Mesendoderm (in vitro differentiated cells): ENCODE measurements around the gene FGD5.

Experiments
- DNase-seq: peaks from one replicate; pipeline ENCODE4 v3.0.0; 2013
- H2AK5ac ChIP-seq: 2 replicates; pipeline ENCODE4 v1.6.1; 2013; ENCODE audit warnings: low read length, inconsistent platforms
- H2BK120ac ChIP-seq: 2 replicates; pipeline ENCODE4 v1.6.1; 2013; ENCODE audit warnings: low read depth, mild to moderate bottlenecking, low read length, moderate library complexity, mixed read lengths
- H2BK15ac ChIP-seq: replicated peaks from 2 replicates; pipeline ENCODE4 v1.6.1; 2013; ENCODE audit warnings: low read depth, mild to moderate bottlenecking, moderate library complexity
- H2BK5ac ChIP-seq: 2 replicates; pipeline ENCODE4 v1.6.1; 2013; ENCODE audit warnings: low read length, inconsistent platforms
- H3K18ac ChIP-seq: 2 replicates; pipeline ENCODE4 v1.6.1; 2013; ENCODE audit warnings: mild to moderate bottlenecking, low read length, mixed read lengths
- H3K23ac ChIP-seq: one replicate; pipeline ENCODE4 v1.6.1; 2013; ENCODE audit warnings: low read length
- H3K27ac ChIP-seq: 2 replicates; pipeline ENCODE4 v1.5.1; 2013; ENCODE audit warnings: low read depth, mild to moderate bottlenecking, inconsistent platforms, low read length, moderate library complexity
- H3K27me3 ChIP-seq: 2 replicates; pipeline ENCODE4 v1.6.1; 2013; ENCODE audit warnings: low read length, control low read depth, mild to moderate bottlenecking, inconsistent platforms; ENCODE audit not compliant: insufficient read depth, poor library complexity
- H3K36me3 ChIP-seq: 2 replicates; pipeline ENCODE4 v1.6.1; 2013; ENCODE audit warnings: low read length, inconsistent platforms; ENCODE audit not compliant: control insufficient read depth, insufficient read depth
- H3K4ac ChIP-seq: one replicate; pipeline ENCODE4 v1.6.1; 2013; ENCODE audit warnings: low read depth, mild to moderate bottlenecking, low read length, moderate library complexity
- H3K4me1 ChIP-seq: 2 replicates; pipeline ENCODE4 v1.6.1; 2013; ENCODE audit warnings: low read depth, low read length, inconsistent platforms; ENCODE audit not compliant: control insufficient read depth
- H3K4me2 ChIP-seq: 2 replicates; pipeline ENCODE4 v1.6.1; 2013; ENCODE audit warnings: low read length
- H3K4me3 ChIP-seq: 2 replicates; pipeline ENCODE4 v1.5.1; 2013; ENCODE audit warnings: mild to moderate bottlenecking, low read length
- H3K56ac ChIP-seq: one replicate; pipeline ENCODE4 v1.6.1; 2013; ENCODE audit warnings: low read length
- H3K79me1 ChIP-seq: 2 replicates; pipeline ENCODE4 v1.6.1; 2013; ENCODE audit warnings: low read length, inconsistent platforms
- H3K79me2 ChIP-seq: 2 replicates; pipeline ENCODE4 v1.6.1; 2013; ENCODE audit warnings: mild to moderate bottlenecking, low read length; ENCODE audit not compliant: control insufficient read depth, insufficient read depth
- H3K9ac ChIP-seq: 2 replicates; pipeline ENCODE4 v1.6.1; 2013; ENCODE audit warnings: low read length, inconsistent platforms
- H4K5ac ChIP-seq: one replicate; pipeline ENCODE4 v1.6.1; 2013; ENCODE audit warnings: low read length
- H4K8ac ChIP-seq: one replicate; pipeline ENCODE4 v1.6.1; 2013; ENCODE audit warnings: low read depth, mild to moderate bottlenecking, control low read depth, low read length, moderate library complexity
- WGBS: extraction: QIAGEN DNeasy Blood & Tissue Kit; methylation state at CpG from one replicate; pipeline ENCODE4 v1.1.7; 2013; ENCODE audit warnings: low lambda C conversion rate, missing lambda C conversion rate; ENCODE audit not compliant: insufficient coverage; ENCODE audit errors: extremely low coverage; 5-methylcytosine and 5-hydroxymethylcytosine counted together

The FGD5 gene

GRCh38 chr3:14845180-14845579 lies 26.4 kb downstream of the FGD5 start:
- WGBS: no CpG with 5 or more reads among the region's 3 CpGs
- DNase-seq: no peak

GRCh38 chr3:14845826-14846225 lies 27.1 kb downstream of the FGD5 start:
- Histone ChIP-seq H3K79me1 (no peaks in the 10 kb centered on the region), H3K9ac (no peak overlapping the region), H3K27me3 (no peaks in the 10 kb centered on the region)

More at GRCh38 chr3:14845180-14845579, 26.4 kb downstream of the FGD5 start:
- no peaks in the 10 kb centered on the region for H3K27me3 ChIP-seq
- no peak overlapping the region for H3K27ac ChIP-seq
- no peaks in the 10 kb centered on the region for H3K79me1 ChIP-seq
- no peak overlapping the region for H3K18ac ChIP-seq
- no peak overlapping the region for H3K4me2 ChIP-seq
- H3K36me3 ChIP-seq: no peaks in the 10 kb centered on the region
- no peak overlapping the region for H3K9ac ChIP-seq
- peaks cover 12% of the 10 kb centered on the region for H3K4me1 ChIP-seq
- H3K79me2 ChIP-seq: no peaks in the 10 kb centered on the region
- no peak overlapping the region for H3K4ac ChIP-seq
- H4K8ac ChIP-seq: no peak overlapping the region
- H4K5ac ChIP-seq: no peak overlapping the region
- H3K4me3 ChIP-seq: no peak overlapping the region
- H2AK5ac ChIP-seq: no peak overlapping the region
- no peak overlapping the region for H2BK120ac ChIP-seq
- H2BK15ac ChIP-seq: no peak overlapping the region
- H2BK5ac ChIP-seq: no peak overlapping the region
- H3K56ac ChIP-seq: no peak overlapping the region
- no peak overlapping the region for H3K23ac ChIP-seq

GRCh38 chr3:14846226-14846880 lies 27.6 kb downstream of the FGD5 start:
- Histone ChIP-seq H3K4me3 (no peak overlapping the region), H3K79me1 (no peaks in the 10 kb centered on the region), H2BK120ac (peak overlapping the region; percentile 15), H3K27ac (no peak overlapping the region), H2BK5ac (no peak overlapping the region), H4K8ac (no peak overlapping the region), H3K23ac (no peak overlapping the region), H3K18ac (peak overlapping the region; percentile 35), H3K4ac (no peak overlapping the region), H3K27me3 (no peaks in the 10 kb centered on the region), H2BK15ac (no peak overlapping the region), H3K9ac (no peak overlapping the region), H3K79me2 (no peaks in the 10 kb centered on the region), H3K4me1 (peaks cover 12% of the 10 kb centered on the region), H4K5ac (no peak overlapping the region), H3K4me2 (no peak overlapping the region), H3K56ac (peak overlapping the region; percentile 35), H2AK5ac (no peak overlapping the region), H3K36me3 (no peaks in the 10 kb centered on the region)
- WGBS: no CpG with 5 or more reads among the region's 7 CpGs
- DNase-seq: no peak

More at GRCh38 chr3:14845826-14846225, 27.1 kb downstream of the FGD5 start:
- no peak overlapping the region for H3K4me2 ChIP-seq
- no peak overlapping the region for H2BK120ac ChIP-seq
- peak overlapping the region; percentile 35 for H3K18ac ChIP-seq
- no peak overlapping the region for H4K8ac ChIP-seq
- no peaks in the 10 kb centered on the region for H3K36me3 ChIP-seq
- no peak overlapping the region for H2BK5ac ChIP-seq
- no peak overlapping the region for H2AK5ac ChIP-seq
- no peak overlapping the region for H3K4ac ChIP-seq
- peaks cover 12% of the 10 kb centered on the region for H3K4me1 ChIP-seq
- no peak overlapping the region for H4K5ac ChIP-seq
- H3K27ac ChIP-seq: no peak overlapping the region
- H3K79me2 ChIP-seq: no peaks in the 10 kb centered on the region
- H3K56ac ChIP-seq: no peak overlapping the region
- DNase-seq: no peak
- no peak overlapping the region for H3K23ac ChIP-seq
- no peak overlapping the region for H2BK15ac ChIP-seq
- WGBS: no CpG with 5 or more reads among the region's 4 CpGs
- no peak overlapping the region for H3K4me3 ChIP-seq

GRCh38 chr3:14847613-14848541 lies 29.1 kb downstream of the FGD5 start:
- Histone ChIP-seq H2BK5ac (peak overlapping the region; percentile 80), H3K23ac (no peak overlapping the region), H3K56ac (peak overlapping the region; percentile 80), H3K4ac (no peak overlapping the region), H4K5ac (no peak overlapping the region), H4K8ac (no peak overlapping the region), H3K79me2 (no peaks in the 10 kb centered on the region), H3K36me3 (no peaks in the 10 kb centered on the region), H2AK5ac (no peak overlapping the region), H2BK15ac (no peak overlapping the region), H2BK120ac (peak overlapping the region; percentile 66), H3K27me3 (no peaks in the 10 kb centered on the region), H3K79me1 (no peaks in the 10 kb centered on the region), H3K4me1 (peaks cover 14% of the 10 kb centered on the region), H3K18ac (peak overlapping the region; percentile 70), H3K27ac (peak overlapping the region; percentile 70), H3K4me2 (peak overlapping the region; percentile 9), H3K9ac (peak overlapping the region; percentile 36), H3K4me3 (no peak overlapping the region)
- WGBS: no CpG with 5 or more reads among the region's 15 CpGs
- DNase-seq: peak; percentile 95

GRCh38 chr3:14848906-14849305 lies 30.1 kb downstream of the FGD5 start:
- Histone ChIP-seq H3K27ac (no peak overlapping the region), H3K18ac (peak overlapping the region; percentile 2), H3K4me2 (no peak overlapping the region), H2BK5ac (peak overlapping the region; percentile 46), H2BK120ac (no peak overlapping the region), H3K23ac (no peak overlapping the region), H4K8ac (no peak overlapping the region), H3K4me1 (peaks cover 16% of the 10 kb centered on the region), H3K79me1 (no peaks in the 10 kb centered on the region), H3K56ac (peak overlapping the region; percentile 56), H3K27me3 (no peaks in the 10 kb centered on the region), H3K4me3 (no peak overlapping the region), H2AK5ac (peak overlapping the region; percentile 55), H2BK15ac (no peak overlapping the region), H3K36me3 (no peaks in the 10 kb centered on the region), H3K4ac (no peak overlapping the region), H3K79me2 (no peaks in the 10 kb centered on the region), H4K5ac (no peak overlapping the region), H3K9ac (peak overlapping the region; percentile 18)
- no peak for DNase-seq
- WGBS: no CpG with 5 or more reads among the region's 8 CpGs
